ENCODE measurements around the gene NR5A1.
A peak's percentile ranks its signal among the peaks of the same experiment; 100 is the strongest.

The NR5A1 gene

GRCh38 chr9:124474151-124474550 lies 33.0 kb downstream of the NR5A1 start:
- no peak overlapping the region for H3K23ac ChIP-seq (ENCODE audit: low read length in 2 of 2)
- H3K27ac ChIP-seq (ENCODE audit: low read length, poor library complexity, severe bottlenecking) = no peak overlapping the region
- no peak overlapping the region for H2BK12ac ChIP-seq (ENCODE audit: low read length in 2 of 2)
- no peak overlapping the region for H2BK120ac ChIP-seq (ENCODE audit: low read depth, low read length)
- no peak overlapping the region for H3K14ac ChIP-seq (ENCODE audit: low read length in 2 of 2)
- H4K91ac ChIP-seq (ENCODE audit: low read length) = no peak overlapping the region
- no peak overlapping the region for H3K4me2 ChIP-seq (ENCODE audit: low read length, poor library complexity, severe bottlenecking)
- WGBS = 78% methylated on average over 4 of the region's 4 CpGs
- no peaks in the 10 kb centered on the region for H3K9me3 ChIP-seq (ENCODE audit: control insufficient read depth, low read length)
- no peaks in the 10 kb centered on the region for H3K36me3 ChIP-seq (ENCODE audit: control insufficient read depth in 1 of 2, insufficient read depth in 2 of 2, low read depth in 1 of 2, low read length in 2 of 2)
- peaks cover 60 to 84% of the 10 kb centered on the region in 2 experiments for H3K27me3 ChIP-seq (ENCODE audit: control insufficient read depth in 1 of 2, insufficient read depth in 1 of 2, low read length in 2 of 2)
- no peak overlapping the region for H3K9ac ChIP-seq (ENCODE audit: low read length)
- H3K79me1 ChIP-seq (replicated peaks; ENCODE audit: low read length, poor library complexity, severe bottlenecking) = no peaks in the 10 kb centered on the region
- DNase-seq = no peak
- H3K4me1 ChIP-seq (ENCODE audit: control insufficient read depth, insufficient read depth, low read depth, low read length) = peaks cover 10% of the 10 kb centered on the region
- H3K4ac ChIP-seq (ENCODE audit: low read depth in 1 of 2, low read length in 2 of 2) = no peak overlapping the region
- no peak overlapping the region for H2BK5ac ChIP-seq (ENCODE audit: low read depth, low read length, poor library complexity, severe bottlenecking)
- H2AK5ac ChIP-seq (ENCODE audit: low read length, severe bottlenecking) = no peak overlapping the region
- no peak overlapping the region for H2BK15ac ChIP-seq (ENCODE audit: low read depth, poor library complexity, severe bottlenecking)
- no peak overlapping the region for H3K18ac ChIP-seq (ENCODE audit: low read depth in 1 of 2, low read length in 2 of 2)
- H4K8ac ChIP-seq (ENCODE audit: low read length) = no peak overlapping the region
- no peak overlapping the region for H3K4me3 ChIP-seq (ENCODE audit: insufficient read depth in 1 of 2, low read depth in 1 of 2, low read length in 2 of 2)
- no peak overlapping the region for H2AFZ ChIP-seq (ENCODE audit: low read depth, low read length)

- Histone ChIP-seq H3K27me3 (ENCODE audit: control insufficient read depth in 1 of 2, insufficient read depth in 1 of 2, low read length in 2 of 2) (peaks cover 52 to 76% of the 10 kb centered on the region in 2 experiments), H2BK12ac (ENCODE audit: low read length in 2 of 2) (no peak overlapping the region), H3K14ac (ENCODE audit: low read length in 2 of 2) (no peak overlapping the region), H3K36me3 (ENCODE audit: control insufficient read depth in 1 of 2, insufficient read depth in 2 of 2, low read depth in 1 of 2, low read length in 2 of 2) (no peaks in the 10 kb centered on the region), H3K79me1 (replicated peaks; ENCODE audit: low read length, poor library complexity, severe bottlenecking) (no peaks in the 10 kb centered on the region), H3K4me1 (ENCODE audit: control insufficient read depth, insufficient read depth, low read depth, low read length) (peaks cover 10% of the 10 kb centered on the region), H4K91ac (ENCODE audit: low read length) (no peak overlapping the region), H3K9ac (ENCODE audit: low read length) (no peak overlapping the region), H2BK120ac (ENCODE audit: low read depth, low read length) (no peak overlapping the region), H3K23ac (ENCODE audit: low read length in 2 of 2) (no peak overlapping the region), H2AFZ (ENCODE audit: low read depth, low read length) (no peak overlapping the region), H3K27ac (ENCODE audit: low read length, poor library complexity, severe bottlenecking) (no peak overlapping the region), H3K4me3 (ENCODE audit: insufficient read depth in 1 of 2, low read depth in 1 of 2, low read length in 2 of 2) (no peak overlapping the region), H3K9me3 (ENCODE audit: control insufficient read depth, low read length) (no peaks in the 10 kb centered on the region), H2BK5ac (ENCODE audit: low read depth, low read length, poor library complexity, severe bottlenecking) (no peak overlapping the region), H4K8ac (ENCODE audit: low read length) (peak overlapping the region; percentile 46), H3K18ac (ENCODE audit: low read depth in 1 of 2, low read length in 2 of 2) (no peak overlapping the region), H2BK15ac (ENCODE audit: low read depth, poor library complexity, severe bottlenecking) (no peak overlapping the region), H2AK5ac (ENCODE audit: low read length, severe bottlenecking) (no peak overlapping the region), H3K4ac (ENCODE audit: low read depth in 1 of 2, low read length in 2 of 2) (no peak overlapping the region), H3K4me2 (ENCODE audit: low read length, poor library complexity, severe bottlenecking) (no peak overlapping the region)
- WGBS = 82% methylated on average over 10 of the region's 10 CpGs
- no peak for DNase-seq
Measured at GRCh38 chr9:124473310-124473709, 33.9 kb downstream of the NR5A1 start.

- Histone ChIP-seq H3K4ac (ENCODE audit: low read depth in 1 of 2, low read length in 2 of 2) (no peak overlapping the region), H3K27ac (ENCODE audit: low read length, poor library complexity, severe bottlenecking) (no peak overlapping the region), H4K8ac (ENCODE audit: low read length) (no peak overlapping the region), H2BK12ac (ENCODE audit: low read length in 2 of 2) (no peak overlapping the region), H2AK5ac (ENCODE audit: low read length, severe bottlenecking) (no peak overlapping the region), H3K27me3 (ENCODE audit: control insufficient read depth in 1 of 2, insufficient read depth in 1 of 2, low read length in 2 of 2) (peaks cover 47 to 74% of the 10 kb centered on the region in 2 experiments), H3K79me1 (replicated peaks; ENCODE audit: low read length, poor library complexity, severe bottlenecking) (no peaks in the 10 kb centered on the region), H3K9me3 (ENCODE audit: control insufficient read depth, low read length) (no peaks in the 10 kb centered on the region), H4K91ac (ENCODE audit: low read length) (no peak overlapping the region), H3K14ac (ENCODE audit: low read length in 2 of 2) (no peak overlapping the region), H2AFZ (ENCODE audit: low read depth, low read length) (no peak overlapping the region), H2BK5ac (ENCODE audit: low read depth, low read length, poor library complexity, severe bottlenecking) (no peak overlapping the region), H3K4me1 (ENCODE audit: control insufficient read depth, insufficient read depth, low read depth, low read length) (peaks cover 5% of the 10 kb centered on the region), H3K23ac (ENCODE audit: low read length in 2 of 2) (no peak overlapping the region), H3K18ac (ENCODE audit: low read depth in 1 of 2, low read length in 2 of 2) (no peak overlapping the region), H3K36me3 (ENCODE audit: control insufficient read depth in 1 of 2, insufficient read depth in 2 of 2, low read depth in 1 of 2, low read length in 2 of 2) (no peaks in the 10 kb centered on the region), H3K9ac (ENCODE audit: low read length) (no peak overlapping the region), H3K4me2 (ENCODE audit: low read length, poor library complexity, severe bottlenecking) (no peak overlapping the region), H2BK120ac (ENCODE audit: low read depth, low read length) (no peak overlapping the region), H2BK15ac (ENCODE audit: low read depth, poor library complexity, severe bottlenecking) (no peak overlapping the region), H3K4me3 (ENCODE audit: insufficient read depth in 1 of 2, low read depth in 1 of 2, low read length in 2 of 2) (no peak overlapping the region)
- no peak for DNase-seq
- 81% methylated on average over 7 of the region's 7 CpGs for WGBS
Measured at GRCh38 chr9:124472770-124473169, 34.4 kb downstream of the NR5A1 start.

- DNase-seq = no peak
- WGBS = 76% methylated on average over 9 of the region's 9 CpGs
- H3K4ac ChIP-seq (ENCODE audit: low read depth in 1 of 2, low read length in 2 of 2) = no peak overlapping the region
- H3K18ac ChIP-seq (ENCODE audit: low read depth in 1 of 2, low read length in 2 of 2) = no peak overlapping the region
- no peak overlapping the region for H4K8ac ChIP-seq (ENCODE audit: low read length)
- H2BK15ac ChIP-seq (ENCODE audit: low read depth, poor library complexity, severe bottlenecking) = no peak overlapping the region
- H3K23ac ChIP-seq (ENCODE audit: low read length in 2 of 2) = no peak overlapping the region
- H3K27me3 ChIP-seq (ENCODE audit: control insufficient read depth in 1 of 2, insufficient read depth in 1 of 2, low read length in 2 of 2) = peaks cover 39 to 73% of the 10 kb centered on the region in 2 experiments
- no peaks in the 10 kb centered on the region for H3K9me3 ChIP-seq (ENCODE audit: control insufficient read depth, low read length)
- H3K27ac ChIP-seq (ENCODE audit: low read length, poor library complexity, severe bottlenecking) = no peak overlapping the region
- H2BK5ac ChIP-seq (ENCODE audit: low read depth, low read length, poor library complexity, severe bottlenecking) = no peak overlapping the region
- no peak overlapping the region for H2BK120ac ChIP-seq (ENCODE audit: low read depth, low read length)
- H3K36me3 ChIP-seq (ENCODE audit: control insufficient read depth in 1 of 2, insufficient read depth in 2 of 2, low read depth in 1 of 2, low read length in 2 of 2) = no peaks in the 10 kb centered on the region
- H3K4me3 ChIP-seq (ENCODE audit: insufficient read depth in 1 of 2, low read depth in 1 of 2, low read length in 2 of 2) = no peak overlapping the region
- no peak overlapping the region for H2BK12ac ChIP-seq (ENCODE audit: low read length in 2 of 2)
- H2AK5ac ChIP-seq (ENCODE audit: low read length, severe bottlenecking) = no peak overlapping the region
- no peak overlapping the region for H4K91ac ChIP-seq (ENCODE audit: low read length)
- no peaks in the 10 kb centered on the region for H3K4me1 ChIP-seq (ENCODE audit: control insufficient read depth, insufficient read depth, low read depth, low read length)
- no peak overlapping the region for H3K14ac ChIP-seq (ENCODE audit: low read length in 2 of 2)
- no peak overlapping the region for H2AFZ ChIP-seq (ENCODE audit: low read depth, low read length)
- no peaks in the 10 kb centered on the region for H3K79me1 ChIP-seq (replicated peaks; ENCODE audit: low read length, poor library complexity, severe bottlenecking)
- no peak overlapping the region for H3K4me2 ChIP-seq (ENCODE audit: low read length, poor library complexity, severe bottlenecking)
- H3K9ac ChIP-seq (ENCODE audit: low read length) = no peak overlapping the region
Measured at GRCh38 chr9:124471761-124472160, 35.4 kb downstream of the NR5A1 start.

Data from mesenchymal stem cell (in vitro differentiated cells and primary cell).